CD4-positive, alpha-beta T cell (primary cell): Measurements from ENCODE around the gene RAD21L1. TPM values are rescaled to one million over a fixed set of nuclear protein-coding genes. Genes with fewer than 3 reads are reported as not detected.
A peak's percentile ranks its signal among the peaks of the same experiment; 100 is the strongest.

Experiments
- ATAC-seq: fragments of 200-7000 bp; cut with Tn5 transposase; one replicate; pipeline ENCODE4 v1.10.0; 2022; ENCODE audit warnings: mild to moderate bottlenecking; ENCODE audit not compliant: poor library complexity
- CTCF ChIA-PET: fragments of 350-600 bp; sonication (Branson Sonifier 250); formaldehyde crosslinking; loops from one replicate; lab custom pipeline; 2021; ENCODE audit warnings: antibody characterized with exemption, inconsistent platforms; lab: Charles Lee
- POLR2A ChIA-PET: fragments of 350-600 bp; sonication (Branson Sonifier 250); formaldehyde crosslinking; loops from one replicate; lab custom pipeline; 2021; ENCODE audit warnings: antibody characterized with exemption, inconsistent platforms; lab: Charles Lee
- DNase-seq, 14 experiments: peaks; one replicate each; pipeline ENCODE4 v3.0.0-alpha.2; 2013 to 2020; ENCODE audit warnings: mixed read lengths in 2 of 14
- H3K27ac ChIP-seq, 2 donors: one replicate each; pipeline versions ENCODE4 v1.5.1 to v1.7.0; 2013; ENCODE audit warnings: low read length in 2 of 2, low read depth in 1 of 2, mild to moderate bottlenecking in 1 of 2
- H3K27me3 ChIP-seq, 2 experiments: 1 replicate in 1 of 2; 2 replicates in 1 of 2; pipeline versions ENCODE4 v1.6.1 to v1.7.0; 2013; ENCODE audit warnings: low read length in 2 of 2, control low read depth in 1 of 2, mild to moderate bottlenecking in 1 of 2, moderate library complexity in 1 of 2; ENCODE audit not compliant: insufficient read depth in 2 of 2, control insufficient read depth in 1 of 2
- H3K36me3 ChIP-seq: one replicate; pipeline ENCODE4 v1.6.1; 2013; ENCODE audit warnings: low read length, control low read depth; ENCODE audit not compliant: insufficient read depth
- H3K4me1 ChIP-seq: one replicate; pipeline ENCODE4 v1.6.1; 2013; ENCODE audit warnings: low read length, control low read depth; ENCODE audit not compliant: insufficient read depth
- H3K4me3 ChIP-seq: one replicate; pipeline ENCODE4 v1.5.1; 2013; ENCODE audit warnings: mild to moderate bottlenecking, low read length, moderate library complexity
- H3K9me3 ChIP-seq, 2 experiments: 1 replicate in 1 of 2; 2 replicates in 1 of 2; pipeline versions ENCODE4 v1.6.1 to v1.7.0; 2013; ENCODE audit warnings: low read length in 2 of 2, mild to moderate bottlenecking in 2 of 2, control low read depth in 1 of 2, moderate library complexity in 1 of 2; ENCODE audit not compliant: control insufficient read depth in 1 of 2, insufficient read depth in 1 of 2
- H3K27ac Mint-ChIP-seq: one replicate; pipeline ENCODE4 v1.8.0; 2020; ENCODE audit warnings: mixed read lengths
- H3K27me3 Mint-ChIP-seq: one replicate; pipeline ENCODE4 v1.8.0; 2021; ENCODE audit warnings: mixed read lengths
- H3K36me3 Mint-ChIP-seq: one replicate; pipeline ENCODE4 v1.8.0; 2021; ENCODE audit warnings: low read depth, mixed read lengths
- H3K4me1 Mint-ChIP-seq: one replicate; pipeline ENCODE4 v1.8.0; 2021; ENCODE audit warnings: low read depth, mixed read lengths
- H3K4me3 Mint-ChIP-seq: one replicate; pipeline ENCODE4 v1.8.0; 2020; ENCODE audit warnings: mild to moderate bottlenecking, mixed read lengths
- H3K9me3 Mint-ChIP-seq: one replicate; pipeline ENCODE4 v1.8.0; 2020; ENCODE audit warnings: mixed read lengths
- intact Hi-C, 2 experiments: fragments of 100-400 bp; cut with DNase I in 1 of 2; cut with micrococcal nuclease in 1 of 2; formaldehyde crosslinking; loops; one replicate each; pipeline versions ENCODE4 v1.15.1 to v1.9.0; 2023 to 2025; cut with DNase I, micrococcal nuclease
- total RNA-seq, 174 experiments: library from RNA in 2 of 174; stranded (reverse) in 2 of 174; gene quantifications; one replicate each; pipeline ENCODE4 v1.2.3 and lab custom pipeline; 2021 to 2026
- TF ChIP-seq, protein P1 (sequence below): fragments of 200-600 bp; IDR thresholded peaks from one replicate; pipeline ENCODE4 v1.8.0; 2022; ENCODE audit warnings: antibody characterized with exemption, mild to moderate bottlenecking

RAD21L1 gene
- total RNA-seq, 2 experiments from 2014 or later = 0.58 TPM; not detected in 1

DNA sequence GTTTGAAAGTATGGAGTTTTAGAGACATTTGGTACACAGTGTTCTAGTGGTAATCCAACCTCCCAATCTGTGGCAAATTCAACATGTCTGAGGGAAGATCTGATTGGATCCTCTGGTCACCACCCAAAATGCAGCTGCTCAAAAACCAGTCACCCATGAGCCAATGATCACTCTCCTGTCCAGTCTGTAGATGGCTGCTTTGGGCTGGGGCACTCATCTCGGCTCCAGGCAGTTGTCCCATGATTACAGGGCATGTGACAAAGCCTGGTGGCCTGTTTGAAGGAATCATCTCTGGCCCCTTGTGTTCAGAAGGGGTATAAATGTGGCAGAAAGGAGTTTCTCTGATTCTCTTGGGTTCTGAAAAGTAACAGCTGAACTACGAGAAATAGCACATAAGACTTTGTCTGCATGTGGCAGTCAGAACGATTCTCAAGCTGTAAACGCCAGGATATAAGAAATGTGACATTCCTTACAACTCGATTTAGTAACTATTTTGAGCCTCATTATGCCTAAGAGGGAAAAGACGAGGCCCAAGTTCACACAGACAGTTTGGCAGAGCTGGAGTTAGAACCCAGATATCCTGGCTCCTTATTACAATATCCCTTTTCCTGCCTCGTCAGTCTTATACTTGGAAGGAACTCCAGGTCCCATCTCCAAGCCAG lies 26.5 kb upstream of the RAD21L1 start:
- Histone ChIP-seq H3K4me1 (no peaks in the 10 kb centered on the region), H3K36me3 (no peaks in the 10 kb centered on the region), H3K9me3 (no peaks in the 10 kb centered on the region), H3K4me3 (no peak overlapping the region), H3K27ac (no peak overlapping the region), H3K27me3 (no peaks in the 10 kb centered on the region)
- TF ChIP-seq, protein P1, sequence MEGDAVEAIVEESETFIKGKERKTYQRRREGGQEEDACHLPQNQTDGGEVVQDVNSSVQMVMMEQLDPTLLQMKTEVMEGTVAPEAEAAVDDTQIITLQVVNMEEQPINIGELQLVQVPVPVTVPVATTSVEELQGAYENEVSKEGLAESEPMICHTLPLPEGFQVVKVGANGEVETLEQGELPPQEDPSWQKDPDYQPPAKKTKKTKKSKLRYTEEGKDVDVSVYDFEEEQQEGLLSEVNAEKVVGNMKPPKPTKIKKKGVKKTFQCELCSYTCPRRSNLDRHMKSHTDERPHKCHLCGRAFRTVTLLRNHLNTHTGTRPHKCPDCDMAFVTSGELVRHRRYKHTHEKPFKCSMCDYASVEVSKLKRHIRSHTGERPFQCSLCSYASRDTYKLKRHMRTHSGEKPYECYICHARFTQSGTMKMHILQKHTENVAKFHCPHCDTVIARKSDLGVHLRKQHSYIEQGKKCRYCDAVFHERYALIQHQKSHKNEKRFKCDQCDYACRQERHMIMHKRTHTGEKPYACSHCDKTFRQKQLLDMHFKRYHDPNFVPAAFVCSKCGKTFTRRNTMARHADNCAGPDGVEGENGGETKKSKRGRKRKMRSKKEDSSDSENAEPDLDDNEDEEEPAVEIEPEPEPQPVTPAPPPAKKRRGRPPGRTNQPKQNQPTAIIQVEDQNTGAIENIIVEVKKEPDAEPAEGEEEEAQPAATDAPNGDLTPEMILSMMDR = no peak
- Mint-ChIP-seq H3K4me1 (peaks cover 8% of the 10 kb centered on the region), H3K9me3 (no peaks in the 10 kb centered on the region), H3K27ac (no peak overlapping the region), H3K4me3 (no peak overlapping the region), H3K27me3 (no peaks in the 10 kb centered on the region), H3K36me3 (no peaks in the 10 kb centered on the region)
- POLR2A ChIA-PET = no interaction called here
- CTCF ChIA-PET = no interaction called here
- DNase-seq (no peak), ATAC-seq (no peak)
- intact Hi-C loops = no loop called here

DNA sequence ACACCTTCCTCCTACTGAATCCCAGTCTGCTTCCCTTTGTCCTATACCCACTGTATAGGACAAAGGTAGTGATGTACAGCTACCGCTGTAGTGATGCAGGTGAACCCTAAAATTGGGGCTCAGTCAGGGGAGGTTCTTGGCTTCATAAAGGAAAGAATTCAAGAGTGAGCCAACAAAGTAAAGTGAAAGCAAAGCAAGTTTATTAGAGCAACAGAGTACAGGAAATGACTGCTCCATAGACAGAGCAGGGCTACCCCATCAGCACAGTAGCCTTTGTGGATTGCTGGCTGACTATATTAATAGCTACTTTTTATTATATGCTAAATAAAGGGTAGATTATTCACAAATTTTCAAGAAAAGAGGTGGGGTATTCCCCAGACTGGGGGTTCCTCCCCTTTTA lies 25.9 kb upstream of the RAD21L1 start:
- no peak overlapping the region for H3K4me3 ChIP-seq
- H3K36me3 ChIP-seq = no peaks in the 10 kb centered on the region
- ATAC-seq (peak; percentile 37), DNase-seq (no peak)
- no peak overlapping the region for H3K27ac ChIP-seq
- no peaks in the 10 kb centered on the region for H3K4me1 ChIP-seq
- no peaks in the 10 kb centered on the region for H3K27me3 ChIP-seq
- H3K4me3 Mint-ChIP-seq = no peak overlapping the region
- no peaks in the 10 kb centered on the region for H3K36me3 Mint-ChIP-seq
- H3K27ac Mint-ChIP-seq = no peak overlapping the region
- no peaks in the 10 kb centered on the region for H3K27me3 Mint-ChIP-seq
- no peaks in the 10 kb centered on the region for H3K9me3 Mint-ChIP-seq
- H3K4me1 Mint-ChIP-seq = peaks cover 8% of the 10 kb centered on the region
- POLR2A ChIA-PET = no interaction called here
- CTCF ChIA-PET = no interaction called here
- intact Hi-C loops = no loop called here
- TF ChIP-seq, protein P1 = no peak
- H3K9me3 ChIP-seq = no peaks in the 10 kb centered on the region

DNA sequence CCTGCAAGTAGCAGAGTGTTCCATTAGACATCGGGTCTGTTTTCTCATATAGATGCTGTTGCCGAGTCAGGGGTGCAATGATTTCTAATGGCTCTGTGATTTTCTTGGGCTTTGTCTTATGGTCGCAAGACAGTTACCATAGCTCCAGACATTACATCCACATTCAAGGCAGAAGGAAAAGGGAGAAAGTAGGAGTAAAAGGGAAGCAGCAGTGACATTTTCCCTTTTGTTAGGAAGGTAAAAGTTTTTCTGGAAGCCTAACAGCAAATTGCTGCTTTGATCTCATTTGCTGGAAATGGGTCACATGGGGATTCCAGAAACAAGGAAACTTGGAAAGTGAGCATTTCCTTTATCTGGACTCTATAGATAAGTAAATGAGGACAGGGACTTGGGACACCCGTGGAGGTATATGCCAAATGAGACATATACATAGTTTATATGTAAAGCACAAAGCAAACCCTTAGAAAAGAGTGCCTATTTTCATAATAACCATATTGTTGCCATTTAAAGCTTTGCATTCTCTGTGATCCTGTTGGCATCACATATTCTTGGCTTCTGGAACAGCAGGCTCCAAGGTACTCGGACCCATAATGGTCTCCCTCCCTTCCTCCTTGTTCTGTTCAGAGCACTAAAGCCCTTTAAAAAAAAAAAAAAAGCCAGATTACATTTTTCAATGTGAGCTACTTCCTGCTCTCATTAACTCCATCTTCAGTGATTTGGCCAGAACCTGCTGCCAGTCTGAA lies 22.9 kb upstream of the RAD21L1 start, which contains the start of gene C20orf202:
C20orf202 (plus strand) TSS at position 693 of the 743 bp plus-strand sequence. CDS start 132 bp downstream, outside the sequence.
- no peaks in the 10 kb centered on the region for H3K27me3 ChIP-seq
- H3K27me3 Mint-ChIP-seq = no peaks in the 10 kb centered on the region
- H3K27ac ChIP-seq = no peak within 1 kb of the TSS
- H3K4me1 Mint-ChIP-seq = peaks cover 8% of the 10 kb centered on the region
- H3K9me3 ChIP-seq = no peaks in the 10 kb centered on the region
- TF ChIP-seq, protein P1 = no peak
- H3K9me3 Mint-ChIP-seq = no peaks in the 10 kb centered on the region
- intact Hi-C loops = no loop called here
- ChIA-PET CTCF (no interaction called here), POLR2A (no interaction called here)
- no peaks in the 10 kb centered on the region for H3K36me3 Mint-ChIP-seq
- DNase-seq = no peak
- H3K4me3 Mint-ChIP-seq = no peak within 1 kb of the TSS
- H3K4me1 ChIP-seq = no peaks in the 10 kb centered on the region
- H3K36me3 ChIP-seq = no peaks in the 10 kb centered on the region
- no peak for ATAC-seq
- no peak within 1 kb of the TSS for H3K27ac Mint-ChIP-seq
- no peak within 1 kb of the TSS for H3K4me3 ChIP-seq
